K562 (cell line): ENCODE results near the gene PAFAH2. TPM values are rescaled to one million over a fixed set of nuclear protein-coding genes. Genes with fewer than 3 reads are reported as not detected.
A peak's percentile ranks its signal among the peaks of the same experiment; 100 is the strongest.

ENCODE experiments used
- ATAC-seq: fragments of 200-7000 bp; cut with Tn5 transposase; 3 replicates; pipeline ENCODE4 v1.9.1; 2020; ENCODE audit warnings: moderate library complexity
- BruUV-seq: library from RNA; stranded (reverse); fragments of 400-500 nt; replicated peaks from 2 replicates; lab custom pipeline; 2021; lab: Mats Ljungman, UMichigan
- CTCF ChIA-PET: fragments of 300-600 bp; formaldehyde crosslinking; extraction: SDS; loops from one replicate; lab custom pipeline; 2021; ENCODE audit warnings: low intra/inter-chr PET ratio; lab: Yijun Ruan, JAX
- POLR2A ChIA-PET: fragments of 300-600, 350-650 bp; sonication (Branson Sonifier 250); formaldehyde crosslinking; extraction: SDS; loops from one replicate; lab custom pipeline; 2021; ENCODE audit warnings: antibody characterized with exemption, inconsistent platforms; lab: Yijun Ruan, JAX
- DNase-seq, 4 experiments: peaks; one replicate each; pipeline versions ENCODE4 v3.0.0 to v3.0.0-alpha.2; 2011 to 2018; ENCODE audit warnings: low spot score in 3 of 4, mixed read lengths in 3 of 4; ENCODE audit errors: extremely low read depth in 1 of 4
- FAIRE-seq: peaks from 2 replicates; lab custom pipeline; 2011; peaks lifted over from hg19 to GRCh38; lab: Jason Lieb, UNC
- H2AFZ ChIP-seq: 2 replicates; pipeline ENCODE4 v1.6.0; 2011; ENCODE audit warnings: low read depth, low read length, control low read depth, inconsistent platforms
- H3K27ac ChIP-seq: fragments of 200-600 bp; 3 replicates; pipeline ENCODE4 v1.8.0; 2011; ENCODE audit warnings: low read depth, mild to moderate bottlenecking, control low read depth, inconsistent platforms, low read length, moderate library complexity, mixed read lengths; ENCODE audit errors: extremely low read depth
- H3K27me3 ChIP-seq, 2 experiments: fragments of 300-600 bp in 1 of 2; 2 replicates in 1 of 2; 3 replicates in 1 of 2; pipeline versions ENCODE4 v1.6.0 to v1.8.0; 2011; ENCODE audit warnings: inconsistent platforms in 2 of 2, low read length in 2 of 2, mild to moderate bottlenecking in 1 of 2, mixed read lengths in 1 of 2, moderate library complexity in 1 of 2; ENCODE audit not compliant: control insufficient read depth in 2 of 2, insufficient read depth in 2 of 2
- H3K36me3 ChIP-seq: fragments of 300-600 bp; 3 replicates; pipeline ENCODE4 v1.8.0; 2011; ENCODE audit warnings: mild to moderate bottlenecking, low read length, inconsistent platforms; ENCODE audit not compliant: control insufficient read depth, insufficient read depth
- H3K4me1 ChIP-seq, 2 experiments: fragments of 200-600 bp in 1 of 2; replicated peaks in 1 of 2; 2 replicates in 1 of 2; 3 replicates in 1 of 2; pipeline versions ENCODE4 v1.5.1 to v1.8.0; 2011; ENCODE audit warnings: inconsistent platforms in 2 of 2, low read length in 2 of 2, mild to moderate bottlenecking in 1 of 2, mixed read lengths in 1 of 2, moderate library complexity in 1 of 2; ENCODE audit not compliant: control insufficient read depth in 2 of 2, insufficient read depth in 2 of 2
- H3K4me2 ChIP-seq: 2 replicates; pipeline ENCODE4 v1.6.1; 2011; ENCODE audit warnings: low read length, control low read depth, inconsistent platforms, mixed read lengths; ENCODE audit not compliant: insufficient read depth
- H3K4me3 ChIP-seq: fragments of 200-600 bp; sonication (generic), shearing (Covaris generic); 2 replicates; pipeline ENCODE4 v1.5.1; 2016; ENCODE audit warnings: control low read depth, inconsistent platforms
- H3K79me2 ChIP-seq: fragments of 200-600 bp; 3 replicates; pipeline ENCODE4 v1.8.0; 2011; ENCODE audit warnings: low read length, inconsistent platforms; ENCODE audit not compliant: control insufficient read depth, insufficient read depth
- H3K9ac ChIP-seq, 2 experiments: 2 replicates each; pipeline versions ENCODE4 v1.6.0 to v1.6.1; 2011; ENCODE audit warnings: low read depth in 2 of 2, low read length in 2 of 2, control low read depth in 1 of 2, inconsistent platforms in 1 of 2, mild to moderate bottlenecking in 1 of 2, mixed read lengths in 1 of 2; ENCODE audit not compliant: insufficient read depth in 1 of 2
- H3K9me1 ChIP-seq: one replicate; pipeline ENCODE4 v1.6.0; 2011; ENCODE audit warnings: inconsistent platforms, mild to moderate bottlenecking, low read length, moderate library complexity; ENCODE audit not compliant: control insufficient read depth, insufficient read depth
- H3K9me3 ChIP-seq: replicated peaks from 2 replicates; pipeline ENCODE4 v1.5.1; 2011; ENCODE audit warnings: low read depth, low read length, inconsistent platforms; ENCODE audit not compliant: control insufficient read depth, insufficient read depth
- H4K20me1 ChIP-seq: replicated peaks from 2 replicates; pipeline ENCODE4 v1.6.1; 2011; ENCODE audit warnings: low read length, inconsistent platforms, mixed read lengths; ENCODE audit not compliant: control insufficient read depth, insufficient read depth
- CREB3 ChIP-seq: fragments of 450-650 bp; conservative IDR thresholded peaks from 2 replicates; pipeline ENCODE4 v1.6.1; 2016; ENCODE audit warnings: missing genetic modification characterization, low read depth, mild to moderate bottlenecking, missing compliant biosample characterization, moderate library complexity
- E2F3 ChIP-seq: fragments of 250-450 bp; sonication (Bioruptor Pico); IDR thresholded peaks from 2 replicates; pipeline ENCODE4 v1.4.0; 2020; ENCODE audit warnings: mild to moderate bottlenecking
- NFRKB ChIP-seq: fragments of 450-650 bp; IDR thresholded peaks from 2 replicates; pipeline ENCODE4 v1.6.1; 2016; ENCODE audit warnings: low read depth
- ZNF12 ChIP-seq: sonication (generic); formaldehyde crosslinking; IDR thresholded peaks from 2 replicates; pipeline ENCODE4 v1.4.0; 2020; ENCODE audit warnings: mild to moderate bottlenecking, missing genetic modification reagents
- ZNF24 ChIP-seq: fragments of 450-650 bp; IDR thresholded peaks from 2 replicates; pipeline ENCODE4 v1.6.1; 2016
- WGBS: fragments of 100-300 bp; shearing (Covaris generic); methylation state at CpG from one replicate; pipeline ENCODE4 v1.1.6; 2016; ENCODE audit warnings: low coverage, mixed read lengths; ENCODE audit not compliant: insufficient coverage; ENCODE audit errors: missing lambda C conversion rate; 5-methylcytosine and 5-hydroxymethylcytosine counted together
- in situ Hi-C: fragments of 300-500 bp; cut with MboI; formaldehyde crosslinking; loops from 4 replicates; pipeline ENCODE4 v1.15.0; 2018; ENCODE audit warnings: inconsistent platforms, mixed read lengths
- intact Hi-C: fragments of 100-400 bp; cut with micrococcal nuclease; formaldehyde crosslinking; loops from 2 replicates; pipeline ENCODE4 v1.14.2; 2022
- polyA plus RNA-seq, 8 experiments: library from polyadenylated mRNA; depleted of rRNA in 4 of 8; stranded (reverse) in 5 of 8; unstranded in 3 of 8; fragments of >200 nt; fragmentation: Nextera tagmentation in 2 of 8; fragmentation: Illumina TruSeq in 1 of 8; extraction: Ambion mirVana in 2 of 8; extraction: Trizol in 1 of 8; gene quantifications; 2 replicates each; pipeline versions ENCODE4 v1.2.1 to v1.2.3, GENCODE V29; 2011 to 2014; ENCODE audit warnings: inconsistent platforms in 1 of 8, missing spikeins in 1 of 8
- total RNA-seq, 7 experiments: library from RNA; depleted of rRNA in 6 of 7; stranded (reverse); fragments of >200 nt in 6 of 7; fragmentation: Illumina TruSeq in 2 of 7; extraction: Trizol in 2 of 7; gene quantifications; 2 replicates each; pipeline versions ENCODE4 v1.2.1 to v1.2.3, GENCODE V29; 2011 to 2021; ENCODE audit warnings: low replicate concordance in 1 of 7
- TF ChIP-seq, protein P1 (sequence below): IDR thresholded peaks from 2 replicates; pipeline ENCODE4 v1.6.1; 2016; ENCODE audit warnings: missing genetic modification characterization, missing compliant biosample characterization

The PAFAH2 gene
- total and polyA plus RNA-seq, 9 of the 15 experiments (the other 6 are each of a cell fraction or from before 2014, with no cell fraction given) = 4.2 to 10.9 (median 6.8) TPM

DNA sequence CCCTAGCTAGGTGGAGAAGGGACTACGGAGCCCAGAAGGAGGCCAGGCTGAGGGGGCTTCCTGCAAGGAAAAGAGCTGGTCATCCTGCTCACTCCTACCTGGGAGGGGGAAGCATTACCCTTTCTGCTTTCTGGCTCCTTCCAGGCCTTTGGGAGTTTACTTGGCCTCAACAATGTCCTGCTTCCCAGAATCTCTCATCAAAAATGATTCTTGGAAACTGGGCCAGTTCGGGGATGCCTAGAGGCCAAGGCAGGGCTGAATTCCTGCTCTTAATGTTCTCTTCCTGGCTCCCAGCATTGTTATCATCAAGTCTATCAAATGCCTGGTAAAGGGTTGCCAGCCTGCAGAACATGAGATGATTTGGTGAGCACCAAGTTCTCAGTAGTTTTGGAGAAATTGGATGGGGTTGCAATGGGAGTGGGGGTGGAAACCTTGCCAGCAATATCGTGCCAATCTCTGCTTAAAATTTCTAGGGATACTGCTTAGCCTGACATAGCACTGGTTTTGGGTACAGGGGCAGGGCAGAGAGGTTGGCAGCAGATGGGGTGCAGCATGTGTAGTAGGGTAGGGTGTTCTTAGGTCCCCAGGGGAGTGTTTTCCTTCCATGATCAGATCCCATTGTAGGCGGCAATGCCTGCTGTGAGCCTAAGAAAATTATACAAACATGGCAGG, 7.7 kb upstream of the PAFAH2 start (continued):
- TF ChIP-seq ZNF12 (CRISPR knock-in tag) = no peak; the same call in 1 of the 2 replicates
- TF ChIP-seq ZNF24 = no peak
- TF ChIP-seq NFRKB = peak; percentile 77; the same call in 1 of the 2 replicates

DNA sequence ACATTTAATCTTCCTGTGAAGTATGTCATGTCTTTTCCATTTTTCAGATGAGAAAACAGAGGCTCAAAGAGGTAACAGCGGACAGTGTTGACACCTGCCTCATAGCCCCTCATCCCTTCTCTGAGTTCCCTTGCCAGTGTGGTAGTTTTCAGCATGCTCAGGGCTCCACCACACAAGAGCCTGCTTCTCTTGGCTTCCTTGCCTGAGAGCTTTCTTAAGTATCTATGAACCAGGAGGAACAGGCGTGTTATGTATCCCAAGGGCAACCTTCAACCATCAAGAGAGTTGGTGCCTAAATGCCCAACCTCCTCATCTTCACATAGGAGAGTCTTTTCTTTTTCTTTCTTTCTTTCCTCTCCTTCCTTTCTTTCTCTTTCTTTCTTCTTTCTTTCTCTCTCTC, 5.9 kb upstream of the PAFAH2 start:
- intact Hi-C loops = no loop called here
- Histone ChIP-seq H3K36me3 (no peaks in the 10 kb centered on the region), H2AFZ (no peak overlapping the region), H3K27me3 (no peaks in the 10 kb centered on the region), H3K9ac (no peak overlapping the region), H3K27ac (no peak overlapping the region), H3K9me3 (no peaks in the 10 kb centered on the region), H3K4me3 (no peak overlapping the region), H3K4me2 (no peak overlapping the region), H3K79me2 (no peaks in the 10 kb centered on the region), H3K4me1 (peaks cover 24 to 30% of the 10 kb centered on the region in 2 experiments; a peak in 4 of 5 replicates), H4K20me1 (no peaks in the 10 kb centered on the region), H3K9me1 (no peaks in the 10 kb centered on the region)
- WGBS = 69% methylated on average over 2 of the region's 2 CpGs
- in situ Hi-C loops = loop anchor here (10.0 kb wide), 1 partner anchor 389 kb away; the partner anchor contains the start of gene MAN1C1
- ChIA-PET POLR2A (interaction anchor here (0.5 to 2.5 kb wide), 6 partner anchors 12 to 181 kb away, joined by 3 to 11 read pairs (median 8); no protein-coding TSS in a partner anchor), CTCF (no interaction called here)
- ATAC-seq = no peak
- no TSS peak for BruUV-seq
- no peak for TF ChIP-seq CREB3 (tag)
- TF ChIP-seq E2F3 = no peak
- TF ChIP-seq, protein P1, sequence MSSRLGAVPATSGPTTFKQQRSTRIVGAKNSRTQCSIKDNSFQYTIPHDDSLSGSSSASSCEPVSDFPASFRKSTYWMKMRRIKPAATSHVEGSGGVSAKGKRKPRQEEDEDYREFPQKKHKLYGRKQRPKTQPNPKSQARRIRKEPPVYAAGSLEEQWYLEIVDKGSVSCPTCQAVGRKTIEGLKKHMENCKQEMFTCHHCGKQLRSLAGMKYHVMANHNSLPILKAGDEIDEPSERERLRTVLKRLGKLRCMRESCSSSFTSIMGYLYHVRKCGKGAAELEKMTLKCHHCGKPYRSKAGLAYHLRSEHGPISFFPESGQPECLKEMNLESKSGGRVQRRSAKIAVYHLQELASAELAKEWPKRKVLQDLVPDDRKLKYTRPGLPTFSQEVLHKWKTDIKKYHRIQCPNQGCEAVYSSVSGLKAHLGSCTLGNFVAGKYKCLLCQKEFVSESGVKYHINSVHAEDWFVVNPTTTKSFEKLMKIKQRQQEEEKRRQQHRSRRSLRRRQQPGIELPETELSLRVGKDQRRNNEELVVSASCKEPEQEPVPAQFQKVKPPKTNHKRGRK (tag) = peak; percentile 75
- no peak for FAIRE-seq
- no peak for DNase-seq
